Skin epidermis (tissue), 12 donors: ENCODE results near the gene FBXO11.

ENCODE experiments used
- H3K27ac ChIP-seq, 21 experiments: fragments of 200-600 bp; sonication (generic) in 11 of 21; one replicate each; pipeline ENCODE4 v1.5.0; 2020; ENCODE audit warnings: mild to moderate bottlenecking in 3 of 21, inconsistent platforms in 2 of 21, moderate library complexity in 2 of 21
- H3K4me3 ChIP-seq, 7 experiments: fragments of 200-600 bp; sonication (generic) in 2 of 7; one replicate each; pipeline ENCODE4 v1.5.0; 2020; ENCODE audit warnings: inconsistent platforms in 2 of 7, mild to moderate bottlenecking in 2 of 7, moderate library complexity in 1 of 7

The FBXO11 gene

DNA sequence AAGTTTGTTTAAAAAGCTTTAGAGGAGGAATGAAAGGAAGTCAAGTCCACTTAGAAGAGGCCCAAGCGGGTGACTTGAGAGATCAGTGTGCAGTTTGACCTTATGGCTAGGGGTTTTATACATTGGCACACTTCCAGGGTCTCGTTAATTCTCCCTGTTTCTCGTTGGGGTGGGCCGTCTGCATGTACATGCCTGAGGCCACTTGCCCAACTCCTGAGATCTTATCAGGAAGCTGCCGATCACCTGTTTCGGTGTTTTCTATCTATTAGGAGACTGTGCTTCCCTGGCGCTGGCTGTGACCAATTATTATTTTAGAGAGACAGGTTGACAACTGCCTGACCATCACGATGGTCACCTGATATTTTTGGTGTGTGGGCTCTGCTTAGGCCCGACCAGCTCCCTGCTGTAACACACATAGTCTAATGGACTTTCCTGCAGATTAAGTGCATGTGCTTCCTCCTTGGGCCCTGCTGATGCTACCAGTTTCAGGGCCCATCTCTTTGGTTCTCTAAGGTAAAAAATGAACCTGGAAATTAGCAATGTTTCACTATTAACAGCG, 154.4 kb downstream of the FBXO11 start:
- Histone ChIP-seq H3K4me3 (no peak overlapping the region), H3K27ac (peak overlapping the region in 9 of 21 experiments; percentile 5 to 88 (median 58))

GRCh38 chr2:47747878-47748277, 158.4 kb downstream of the FBXO11 start:
- Histone ChIP-seq H3K4me3 (no peak overlapping the region), H3K27ac (no peak overlapping the region)

DNA sequence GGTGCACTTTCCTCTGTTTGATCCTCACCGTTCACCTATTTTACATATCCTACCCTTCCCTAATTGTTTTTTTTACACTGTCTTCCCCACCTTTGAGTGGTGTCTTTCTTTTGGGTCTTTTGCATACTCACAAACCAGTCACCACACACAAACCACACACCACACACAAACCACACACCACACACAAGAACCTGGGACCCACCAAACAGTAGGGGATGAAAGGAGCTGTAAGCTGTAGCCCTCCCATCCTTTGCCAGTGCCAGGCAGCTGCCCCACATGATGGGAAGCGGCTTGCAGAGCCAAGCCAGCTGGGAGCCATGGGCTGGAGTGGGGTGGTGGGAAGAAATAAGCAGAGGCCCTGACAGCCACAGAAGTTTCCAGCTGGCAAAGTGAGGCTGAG, 162.2 kb downstream of the FBXO11 start:
- Histone ChIP-seq H3K4me3 (no peak overlapping the region), H3K27ac (no peak overlapping the region)

GRCh38 chr2:47741637-47742036, 164.7 kb downstream of the FBXO11 start:
- no peak overlapping the region for H3K4me3 ChIP-seq

DNA sequence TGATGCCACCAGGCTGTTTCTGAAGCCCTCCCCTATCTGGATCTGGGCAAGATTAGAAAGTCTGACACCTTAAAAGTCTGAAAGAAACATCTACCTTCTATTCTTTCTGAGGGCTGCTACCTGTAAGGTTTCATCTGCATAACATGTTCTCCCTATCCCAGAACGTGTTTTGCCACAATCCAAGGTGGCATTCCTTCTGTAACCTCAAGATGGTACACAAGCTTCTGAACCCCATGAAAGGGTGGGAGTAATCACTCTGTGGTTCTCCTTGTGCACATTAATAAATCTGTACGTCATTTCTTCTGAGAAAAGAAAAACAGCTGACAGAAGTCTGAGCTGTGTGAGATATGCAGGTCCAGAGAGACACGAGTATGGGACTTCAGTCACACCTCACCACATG, 165.2 kb downstream of the FBXO11 start:
- H3K4me3 ChIP-seq = no peak overlapping the region
- H3K27ac ChIP-seq = no peak overlapping the region

More at GRCh38 chr2:47741637-47742036, 164.7 kb downstream of the FBXO11 start:
- H3K27ac ChIP-seq = no peak overlapping the region
